ENCODE measurements around the gene RBM43. TPM values are rescaled to one million over a fixed set of nuclear protein-coding genes. Genes with fewer than 3 reads are reported as not detected.

RBM43 gene
- total RNA-seq, 1 donor from 2014 or later: 9.4 TPM

DNA sequence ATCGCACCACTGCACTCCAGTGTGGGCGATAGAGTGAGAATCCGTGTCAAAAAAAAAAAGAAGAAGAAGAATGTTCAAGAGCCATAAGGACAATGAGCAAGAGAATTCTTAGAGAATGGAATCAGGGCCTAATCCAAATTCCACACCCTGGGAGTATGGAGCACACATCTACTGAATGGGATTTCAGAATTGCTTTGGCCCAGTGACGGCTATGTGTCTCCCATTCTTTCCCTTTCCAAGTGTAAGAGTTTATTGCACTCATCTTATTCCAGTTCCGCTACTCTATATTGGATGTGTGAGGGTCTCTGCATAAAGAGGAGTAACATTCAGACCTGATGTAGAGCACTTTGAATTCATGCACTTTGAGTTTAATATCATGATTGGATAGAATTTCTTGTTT lies 5.9 kb upstream of the RBM43 start:
- TF ChIP-seq, protein P1, sequence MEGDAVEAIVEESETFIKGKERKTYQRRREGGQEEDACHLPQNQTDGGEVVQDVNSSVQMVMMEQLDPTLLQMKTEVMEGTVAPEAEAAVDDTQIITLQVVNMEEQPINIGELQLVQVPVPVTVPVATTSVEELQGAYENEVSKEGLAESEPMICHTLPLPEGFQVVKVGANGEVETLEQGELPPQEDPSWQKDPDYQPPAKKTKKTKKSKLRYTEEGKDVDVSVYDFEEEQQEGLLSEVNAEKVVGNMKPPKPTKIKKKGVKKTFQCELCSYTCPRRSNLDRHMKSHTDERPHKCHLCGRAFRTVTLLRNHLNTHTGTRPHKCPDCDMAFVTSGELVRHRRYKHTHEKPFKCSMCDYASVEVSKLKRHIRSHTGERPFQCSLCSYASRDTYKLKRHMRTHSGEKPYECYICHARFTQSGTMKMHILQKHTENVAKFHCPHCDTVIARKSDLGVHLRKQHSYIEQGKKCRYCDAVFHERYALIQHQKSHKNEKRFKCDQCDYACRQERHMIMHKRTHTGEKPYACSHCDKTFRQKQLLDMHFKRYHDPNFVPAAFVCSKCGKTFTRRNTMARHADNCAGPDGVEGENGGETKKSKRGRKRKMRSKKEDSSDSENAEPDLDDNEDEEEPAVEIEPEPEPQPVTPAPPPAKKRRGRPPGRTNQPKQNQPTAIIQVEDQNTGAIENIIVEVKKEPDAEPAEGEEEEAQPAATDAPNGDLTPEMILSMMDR (IDR thresholded peaks at IDR 0.05): no peak
- intact Hi-C loops (cut with DNase I): no loop called here
- ATAC-seq: no peak

DNA sequence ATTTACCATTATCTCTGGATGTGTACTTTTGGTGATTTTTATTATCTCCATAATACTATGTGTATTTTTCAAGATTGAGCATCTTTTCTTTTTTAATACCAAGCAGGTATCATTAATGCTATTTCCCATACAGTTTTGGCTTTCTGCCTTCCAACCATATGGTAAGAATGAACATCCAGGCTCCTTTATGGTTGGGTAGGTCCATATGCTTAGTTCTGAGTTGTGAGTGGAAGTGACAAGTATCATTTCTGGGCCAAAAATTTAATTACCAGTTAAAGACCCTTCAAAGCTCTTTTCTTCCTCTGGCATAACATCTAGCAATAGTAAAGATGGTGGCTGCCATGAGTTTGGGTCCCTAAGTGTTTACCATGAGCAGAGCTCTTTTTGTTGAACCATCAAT lies 4.3 kb upstream of the RBM43 start:
- H3K27ac ChIP-seq: no peak overlapping the region
- no peak for DNase-seq
- no peak for ATAC-seq
- intact Hi-C loops (cut with DNase I): no loop called here
- no peak overlapping the region for H3K4me3 ChIP-seq
- no peaks in the 10 kb centered on the region for H3K9me3 ChIP-seq
- peaks cover 5% of the 10 kb centered on the region for H3K4me1 ChIP-seq
- H3K27me3 ChIP-seq: no peaks in the 10 kb centered on the region
- H3K36me3 ChIP-seq: peaks cover 12% of the 10 kb centered on the region
- TF ChIP-seq, protein P1 (IDR thresholded peaks at IDR 0.05): no peak

More for the DNA sequence above, 5.9 kb upstream of the RBM43 start:
- Histone ChIP-seq H3K4me1 (no peaks in the 10 kb centered on the region), H3K9me3 (no peaks in the 10 kb centered on the region), H3K36me3 (peaks cover 24% of the 10 kb centered on the region), H3K4me3 (no peak overlapping the region), H3K27me3 (no peaks in the 10 kb centered on the region), H3K27ac (no peak overlapping the region)
- DNase-seq: no peak

DNA sequence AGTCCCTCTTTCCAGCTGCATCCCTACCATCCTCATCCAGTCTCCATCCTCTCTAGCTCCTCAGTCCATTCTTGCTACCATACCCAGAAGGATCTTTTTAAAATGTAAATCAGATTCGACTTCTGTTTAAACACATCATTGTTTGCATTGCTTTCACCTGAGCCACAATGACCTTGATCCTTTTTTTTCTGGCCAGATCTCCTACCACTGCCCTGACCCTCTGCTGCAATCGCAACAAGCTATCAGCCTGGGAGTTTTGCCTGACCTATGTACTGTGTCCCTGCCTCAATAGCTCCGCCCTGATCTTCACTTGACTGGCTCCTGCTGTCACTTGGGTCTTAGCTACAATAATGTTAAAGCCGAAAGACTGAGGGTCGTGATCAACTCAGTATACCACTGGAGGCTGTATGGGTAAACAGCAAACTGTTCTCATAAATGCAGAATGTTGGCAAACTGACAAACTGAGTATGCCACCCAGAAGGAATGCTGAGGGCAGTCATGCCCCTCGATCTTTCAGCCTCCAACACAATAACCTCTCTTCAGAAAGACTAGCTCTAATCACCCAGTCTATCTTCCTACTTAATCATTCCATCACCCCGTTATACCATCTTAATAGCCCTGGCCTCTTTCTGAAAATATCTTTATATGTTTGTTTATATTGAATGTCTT lies 2.6 kb upstream of the RBM43 start:
- Histone ChIP-seq H3K4me1 (peaks cover 11% of the 10 kb centered on the region), H3K27me3 (no peaks in the 10 kb centered on the region), H3K36me3 (no peaks in the 10 kb centered on the region), H3K27ac (no peak overlapping the region), H3K9me3 (no peaks in the 10 kb centered on the region), H3K4me3 (no peak overlapping the region)
- DNase-seq (no peak), ATAC-seq (no peak)
- TF ChIP-seq, protein P1 (IDR thresholded peaks at IDR 0.05): no peak
- intact Hi-C loops (cut with DNase I): no loop called here

DNA sequence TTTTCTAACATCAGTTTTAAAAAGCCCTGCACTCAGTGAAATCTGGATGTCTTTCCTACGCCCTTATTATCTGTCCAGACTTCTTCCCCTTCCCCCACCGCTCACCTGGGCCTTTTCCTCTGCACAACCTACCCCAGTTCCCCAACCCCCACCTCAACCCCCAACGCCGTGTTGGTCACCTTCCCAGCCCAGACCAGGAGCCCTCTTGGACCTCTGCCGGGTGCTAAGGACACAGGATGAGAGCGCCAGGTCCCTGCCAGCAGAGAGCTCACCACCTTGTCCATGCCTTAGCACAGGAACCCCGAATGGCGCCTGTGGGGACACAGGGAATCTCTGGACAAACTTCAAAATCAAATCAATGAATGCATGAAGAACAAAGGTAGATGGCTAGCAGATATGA lies 966 bp upstream of the RBM43 start:
- H3K27me3 ChIP-seq: no peaks in the 10 kb centered on the region
- no peak overlapping the region for H3K27ac ChIP-seq
- H3K4me3 ChIP-seq: no peak overlapping the region
- DNase-seq (no peak), ATAC-seq (no peak)
- intact Hi-C loops (cut with DNase I): no loop called here
- no peaks in the 10 kb centered on the region for H3K9me3 ChIP-seq
- no peaks in the 10 kb centered on the region for H3K36me3 ChIP-seq
- H3K4me1 ChIP-seq: peaks cover 11% of the 10 kb centered on the region
- TF ChIP-seq, protein P1 (IDR thresholded peaks at IDR 0.05): no peak

DNA sequence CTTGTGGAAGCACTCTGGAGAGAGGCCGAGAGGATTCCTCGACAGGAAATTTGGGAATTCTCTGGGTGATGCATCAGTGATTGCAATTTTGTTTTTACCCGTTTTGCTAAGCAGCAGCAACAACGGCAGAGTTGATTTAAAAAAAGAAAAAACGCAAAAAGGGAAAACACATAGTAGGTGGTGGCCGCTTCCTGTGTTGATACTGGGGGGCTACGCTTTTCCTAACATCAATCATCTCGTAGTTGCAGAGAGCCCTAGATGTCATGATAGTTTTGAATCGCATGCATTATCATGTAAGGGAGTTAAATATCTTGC lies 271 bp upstream of the RBM43 start:
- no peaks in the 10 kb centered on the region for H3K36me3 ChIP-seq
- intact Hi-C loops (cut with DNase I): no loop called here
- H3K27me3 ChIP-seq: no peaks in the 10 kb centered on the region
- TF ChIP-seq, protein P1 (IDR thresholded peaks at IDR 0.05): no peak
- peak overlapping the region; percentile 79 for H3K4me3 ChIP-seq
- DNase-seq (no peak), ATAC-seq (no peak)
- peaks cover 11% of the 10 kb centered on the region for H3K4me1 ChIP-seq
- peak overlapping the region; percentile 98 for H3K27ac ChIP-seq
- H3K9me3 ChIP-seq: no peaks in the 10 kb centered on the region

Measured in upper lobe of right lung (tissue), 1 donor.